Measurements from ENCODE around the gene SLC9A5.

Gene SLC9A5

GRCh38 chr16:67248401-67249177, at the start of gene SLC9A5:
SLC9A5 (plus strand) TSS chr16:67248979; CDS start chr16:67249015, 36 bp downstream.
- no peak for DNase-seq

GRCh38 chr16:67199011-67199807, 49.6 kb upstream of the SLC9A5 start, which contains the start of gene ELMO3:
ELMO3 (plus strand) TSS chr16:67199131; CDS start chr16:67199327, 196 bp downstream.
- DNase-seq = no peak

GRCh38 chr16:67199808-67200198, 49.0 kb upstream of the SLC9A5 start:
- DNase-seq = no peak

- DNase-seq = no peak
Observed at GRCh38 chr16:67200491-67200890, 48.3 kb upstream of the SLC9A5 start.

GRCh38 chr16:67201411-67202345, 47.1 kb upstream of the SLC9A5 start:
- no peak for DNase-seq

GRCh38 chr16:67202426-67202825, 46.4 kb upstream of the SLC9A5 start:
- no peak for DNase-seq

- DNase-seq = no peak
Observed at GRCh38 chr16:67202956-67203493, 45.8 kb upstream of the SLC9A5 start.

GRCh38 chr16:67204076-67204475, 44.7 kb upstream of the SLC9A5 start:
- DNase-seq = no peak

- DNase-seq = no peak
Observed at GRCh38 chr16:67206129-67206837, 42.5 kb upstream of the SLC9A5 start.

- DNase-seq = no peak
Observed at GRCh38 chr16:67206838-67207248, 41.9 kb upstream of the SLC9A5 start.

- DNase-seq = no peak
Observed at GRCh38 chr16:67207249-67208091, 41.3 kb upstream of the SLC9A5 start.

GRCh38 chr16:67208154-67208896, 40.5 kb upstream of the SLC9A5 start:
- DNase-seq = no peak

- no peak for DNase-seq
Observed at GRCh38 chr16:67209565-67209964, 39.2 kb upstream of the SLC9A5 start.

GRCh38 chr16:67210069-67210937, 38.5 kb upstream of the SLC9A5 start:
- no peak for DNase-seq

GRCh38 chr16:67211674-67212073, 37.1 kb upstream of the SLC9A5 start:
- DNase-seq = no peak

GRCh38 chr16:67212766-67213165, 36.0 kb upstream of the SLC9A5 start:
- no peak for DNase-seq

- DNase-seq = no peak
Observed at GRCh38 chr16:67213197-67214019, 35.4 kb upstream of the SLC9A5 start.

GRCh38 chr16:67215706-67216105, 33.1 kb upstream of the SLC9A5 start:
- DNase-seq = no peak
